HG02970 (cell line): ENCODE data around the gene TECTB.

Source experiments
- ATAC-seq: cut with Tn5 transposase; IDR thresholded peaks from one replicate; pipeline ENCODE4 v1.9.1; 2021; ENCODE audit warnings: mild to moderate bottlenecking, moderate library complexity, moderate number of reproducible peaks; ENCODE audit not compliant: unreplicated experiment, low FRiP score

Gene TECTB

DNA sequence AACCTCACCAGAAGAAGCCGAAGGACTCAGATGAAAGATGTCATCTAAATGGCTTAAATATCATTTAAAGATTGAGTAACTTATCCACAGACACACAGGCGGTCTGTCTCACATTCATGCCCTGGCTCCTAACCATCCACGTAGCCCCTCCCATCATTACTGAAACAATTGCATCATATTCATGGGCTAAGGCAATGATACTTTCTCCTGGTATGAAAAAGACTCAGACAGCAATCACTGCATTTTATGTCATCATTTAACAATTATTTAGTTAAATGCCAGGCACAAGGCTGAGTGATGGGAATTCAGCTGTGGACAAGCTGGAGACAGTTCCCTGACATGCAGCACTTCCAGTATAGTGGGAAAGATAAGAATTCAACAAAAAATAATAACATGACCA lies 11.2 kb upstream of the TECTB start:
- no peak for ATAC-seq

DNA sequence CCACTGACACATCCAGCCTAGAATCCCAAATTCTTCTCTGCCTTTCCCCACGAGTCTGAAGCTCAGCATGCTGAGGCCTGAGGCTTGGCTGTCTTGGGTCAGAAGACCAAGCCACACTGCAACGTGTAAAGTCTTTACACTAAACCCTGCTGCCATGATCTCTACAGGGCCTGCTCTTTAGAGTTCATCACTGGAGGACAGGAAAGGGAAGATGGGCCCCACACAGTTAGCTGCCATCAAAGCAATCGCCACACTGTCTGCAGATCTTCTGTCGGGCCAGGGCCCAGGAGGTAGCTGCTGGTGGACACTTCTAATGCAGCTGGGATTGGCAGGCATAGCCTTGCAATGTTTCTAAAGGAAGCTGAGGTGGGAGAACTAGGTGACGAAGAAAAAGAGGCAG lies 8.4 kb upstream of the TECTB start:
- no peak for ATAC-seq

DNA sequence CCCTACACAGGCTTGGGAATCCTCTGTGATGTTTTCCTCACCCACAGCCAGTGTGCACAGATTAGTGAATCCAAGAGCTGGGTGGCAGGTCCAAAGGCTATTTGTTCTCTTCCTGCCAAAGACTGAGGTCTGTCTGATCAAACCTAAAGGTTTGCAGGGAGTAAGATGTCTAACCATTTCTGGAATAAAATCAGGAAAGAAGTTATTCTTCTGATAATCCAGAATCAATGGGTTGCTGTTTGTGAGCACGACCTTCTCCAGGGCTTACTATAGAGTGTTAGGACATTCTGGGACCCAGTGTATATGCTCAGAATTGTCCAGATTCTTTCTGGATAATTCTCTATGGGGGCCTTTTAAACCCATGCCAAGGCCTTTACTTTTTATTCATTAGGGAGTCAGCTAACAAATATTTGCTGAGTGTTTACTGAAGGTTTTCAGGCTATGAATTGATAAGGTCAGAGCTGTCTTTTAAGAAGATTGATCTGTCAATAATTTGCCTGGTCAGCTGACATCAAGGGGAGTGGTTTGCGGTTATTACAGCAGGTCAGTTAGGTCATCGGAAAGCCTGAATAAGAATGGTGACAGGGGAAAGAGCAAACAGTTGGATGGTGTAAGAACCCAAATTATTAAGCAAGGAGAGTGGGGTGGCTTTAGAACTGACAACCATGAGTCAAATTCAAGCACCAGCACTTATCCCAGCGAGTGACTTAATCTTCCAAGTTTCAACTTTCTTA lies 7.5 kb upstream of the TECTB start:
- no peak for ATAC-seq

DNA sequence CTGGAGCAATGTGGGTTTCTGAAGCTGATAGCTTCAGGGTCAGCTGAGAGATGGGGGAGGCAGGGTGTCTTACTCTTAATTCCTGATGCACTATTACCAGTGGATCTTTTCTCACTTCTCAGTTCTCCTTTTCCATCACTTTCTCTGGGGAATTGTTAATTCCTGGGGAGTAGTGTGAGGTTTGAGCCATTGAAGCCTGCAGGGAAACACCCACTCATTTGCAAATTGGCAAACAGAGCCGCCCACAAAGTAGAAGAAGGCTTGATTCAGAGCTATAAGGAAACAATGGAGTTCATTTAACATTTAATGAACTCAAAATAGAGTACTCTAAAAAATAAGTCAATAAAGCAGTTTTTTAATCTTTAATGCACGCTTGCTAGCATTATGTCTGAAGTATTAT lies 4.3 kb upstream of the TECTB start:
- no peak for ATAC-seq

GRCh38 chr10:112279433-112279832 lies 3.8 kb upstream of the TECTB start:
- no peak for ATAC-seq

- ATAC-seq = no peak
Observed at GRCh38 chr10:112280205-112280921, 2.8 kb upstream of the TECTB start.

DNA sequence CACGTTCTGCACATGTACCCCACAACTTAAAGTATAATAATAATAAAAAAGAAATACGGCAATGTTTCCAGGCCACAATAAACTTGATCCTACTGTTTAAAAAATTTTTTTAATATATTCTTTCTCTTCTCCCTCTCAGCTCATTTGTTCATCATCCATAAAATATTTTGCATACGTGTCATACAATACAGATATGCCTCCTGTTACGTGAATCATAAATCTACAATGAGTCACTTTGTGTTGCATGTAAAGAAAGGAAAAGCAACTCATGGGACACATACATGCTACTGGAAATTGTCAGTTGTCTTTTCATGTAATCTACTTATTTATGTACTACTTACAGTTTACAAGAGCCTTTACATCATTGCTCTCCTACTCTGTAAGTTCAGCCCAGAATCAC lies 1.1 kb upstream of the TECTB start:
- ATAC-seq = no peak

GRCh38 chr10:112286837-112287818 lies 3.9 kb downstream of the TECTB start:
- ATAC-seq = no peak

GRCh38 chr10:112287844-112288243 lies 4.6 kb downstream of the TECTB start:
- ATAC-seq = no peak

- ATAC-seq = no peak
Observed at GRCh38 chr10:112288486-112288885, 5.3 kb downstream of the TECTB start.

DNA sequence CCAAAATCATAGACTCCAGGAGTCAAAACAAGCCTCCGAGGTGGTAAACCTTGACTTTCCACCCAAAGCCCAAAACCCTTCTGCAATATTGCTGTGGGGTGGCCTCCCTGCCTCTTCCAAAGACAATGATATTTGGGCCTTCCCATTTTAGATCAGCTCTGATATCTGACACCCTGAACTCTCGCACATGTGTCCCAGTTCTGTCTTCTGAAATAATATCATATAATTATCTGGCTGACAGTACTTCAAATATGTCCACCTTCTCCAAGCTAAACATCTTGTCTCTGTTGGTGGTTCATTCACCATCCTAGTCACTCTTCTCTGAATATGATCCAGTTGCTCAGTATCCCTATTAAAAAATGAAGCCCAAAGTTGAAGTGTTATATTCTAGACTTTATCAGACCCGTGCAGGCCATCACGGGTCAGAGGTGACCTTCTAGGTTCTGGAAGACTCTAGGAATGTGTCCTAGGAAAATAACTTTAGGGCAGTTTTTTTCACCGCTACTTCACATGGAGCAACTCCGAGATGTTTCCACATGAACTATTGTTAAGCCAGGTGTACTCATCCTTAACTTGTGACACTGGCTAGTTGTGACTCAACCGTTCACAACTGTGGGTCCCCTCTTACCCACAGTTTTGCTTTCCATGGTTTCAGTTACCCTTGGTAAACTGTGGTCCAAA lies 6.3 kb downstream of the TECTB start:
- ATAC-seq = no peak

DNA sequence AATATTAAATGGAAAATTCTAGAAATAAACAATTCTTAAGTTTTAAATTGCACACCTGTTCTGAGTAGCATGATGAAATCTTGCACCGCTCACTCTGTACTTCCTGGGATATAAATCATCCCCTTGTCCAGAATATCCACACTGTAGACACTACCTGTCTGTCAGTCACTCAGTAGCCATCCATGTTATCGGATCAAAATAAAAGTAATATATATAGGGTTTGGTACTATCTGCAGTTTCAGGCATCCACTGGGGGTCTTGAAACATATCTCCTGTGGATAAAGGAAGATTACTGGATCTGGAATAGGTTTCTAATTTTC lies 6.8 kb downstream of the TECTB start:
- ATAC-seq = no peak

- no peak for ATAC-seq
Observed at GRCh38 chr10:112294169-112294568, 11.0 kb downstream of the TECTB start.

DNA sequence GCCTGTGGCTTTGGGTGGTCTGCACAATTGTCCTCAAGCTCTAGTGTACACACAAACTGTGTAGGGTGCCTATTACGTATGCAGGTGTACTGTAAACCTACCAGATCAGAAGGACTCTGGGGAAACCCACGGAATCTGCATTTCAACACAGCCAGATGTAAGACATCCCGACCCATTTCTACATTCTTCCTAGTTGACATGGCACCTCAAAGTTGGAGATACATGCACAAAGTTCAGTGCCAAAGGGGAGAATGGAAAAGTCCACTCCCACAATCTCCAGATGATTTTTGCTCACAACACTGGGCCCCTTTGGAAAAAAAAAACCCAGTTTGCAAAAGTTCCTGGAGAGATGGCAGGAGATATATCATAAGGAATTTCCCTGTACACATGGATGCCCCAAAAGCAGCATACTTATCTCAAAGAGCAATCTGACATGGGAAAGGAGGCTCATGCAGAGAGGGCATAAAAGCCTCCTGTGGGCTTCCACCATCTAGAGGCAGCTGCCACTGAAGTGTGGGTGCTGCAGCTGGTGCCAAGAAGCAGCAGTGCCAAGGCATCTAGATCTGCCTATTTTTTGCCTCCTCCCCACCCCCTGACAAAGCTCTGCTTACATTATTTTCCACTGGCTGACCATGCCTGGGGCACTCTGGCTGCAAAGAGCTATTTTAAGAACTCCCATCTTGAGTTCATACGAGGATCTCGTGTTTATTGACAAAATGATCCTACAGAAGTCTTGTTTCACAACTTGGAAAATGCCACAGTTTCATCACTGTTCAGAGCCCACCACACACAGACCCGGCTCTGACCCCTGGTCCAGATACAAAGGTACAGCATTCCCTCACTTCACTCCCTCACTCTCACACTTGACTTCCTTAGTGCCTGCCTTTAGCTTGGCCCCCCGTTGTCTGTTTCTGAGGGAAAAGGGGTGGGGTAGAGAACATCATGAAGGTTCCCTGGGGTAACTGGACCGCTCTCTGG lies 12.9 kb downstream of the TECTB start:
- no peak for ATAC-seq

DNA sequence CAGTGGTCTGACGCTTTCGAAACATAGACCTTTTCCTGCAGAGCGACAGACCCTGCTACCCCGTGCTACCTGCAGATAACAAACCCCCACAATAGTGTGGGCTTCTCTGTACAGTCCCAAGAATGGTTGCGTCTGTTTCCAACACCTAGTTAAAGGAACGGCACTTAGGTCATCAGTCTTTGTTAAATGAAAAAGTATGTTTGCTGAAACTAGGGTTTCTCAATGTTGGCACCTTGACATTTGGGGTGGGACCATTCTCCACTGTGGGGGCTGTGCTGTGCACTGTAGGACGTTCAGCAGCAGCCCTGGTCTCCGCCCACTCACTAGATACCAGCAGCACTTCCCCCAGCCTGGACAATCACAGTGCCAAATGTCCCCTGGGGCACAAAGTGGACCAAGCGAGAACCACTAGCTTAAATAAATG lies 13.7 kb downstream of the TECTB start:
- no peak for ATAC-seq

GRCh38 chr10:112298581-112298980 lies 15.4 kb downstream of the TECTB start:
- ATAC-seq = no peak

- ATAC-seq = no peak
Observed at GRCh38 chr10:112299456-112299855, 16.3 kb downstream of the TECTB start.

GRCh38 chr10:112302335-112302734 lies 19.1 kb downstream of the TECTB start:
- ATAC-seq = no peak

DNA sequence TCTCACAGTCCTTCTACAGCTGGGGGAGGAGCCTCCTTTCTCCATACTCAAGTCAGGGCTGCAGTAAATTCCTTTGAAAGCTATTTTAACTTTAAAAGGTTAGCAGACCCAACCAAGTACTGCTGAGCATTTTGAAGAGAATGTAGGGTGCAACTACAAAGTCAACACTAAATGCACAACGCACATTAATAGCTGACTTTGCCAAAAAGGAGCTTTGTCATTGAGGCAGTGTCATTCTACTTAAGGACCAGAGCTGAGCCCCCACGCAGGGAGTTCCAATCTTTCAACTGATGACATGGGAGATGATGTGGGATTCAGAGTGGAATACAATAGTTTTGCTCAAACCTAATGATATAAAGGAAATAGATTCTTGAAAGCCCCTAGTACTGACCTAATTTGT lies 20.3 kb downstream of the TECTB start:
- no peak for ATAC-seq
